Measurements from ENCODE around the gene RPL38. TPM values are rescaled to one million over a fixed set of nuclear protein-coding genes. Genes with fewer than 3 reads are reported as not detected.

Gene RPL38
- polyA plus RNA-seq, 1 of the 3 experiments (the other 2 are of a cell fraction), result 4,154 TPM

DNA sequence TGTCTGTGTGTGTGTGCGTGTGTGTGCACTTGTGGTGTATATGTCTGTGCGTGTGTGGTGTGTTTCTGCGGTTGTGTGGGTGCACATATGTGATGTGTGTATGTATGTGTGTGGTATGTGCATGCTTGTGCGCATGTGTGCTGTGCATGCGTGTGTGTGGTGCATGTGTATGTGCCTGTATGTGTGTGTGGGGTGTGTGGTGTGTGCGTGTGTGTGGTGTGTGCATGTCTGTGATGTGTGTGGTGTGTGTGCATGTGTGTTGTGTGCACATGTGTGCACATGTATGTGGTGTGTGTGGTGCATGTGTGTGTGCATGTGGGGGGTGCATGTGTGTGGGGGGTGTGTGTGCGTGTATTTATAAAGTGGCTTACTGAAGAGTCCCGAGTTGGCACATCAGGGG, 47.6 kb downstream of the RPL38 start:
- Histone ChIP-seq H3K4me3 (ENCODE audit: low read depth in 2 of 2, low read length in 1 of 2) (no peak overlapping the region), H4K20me1 (ENCODE audit: insufficient read depth) (no peaks in the 10 kb centered on the region), H3K27ac (ENCODE audit: low read depth in 2 of 2, low read length in 1 of 2) (no peak overlapping the region), H3K9me3 (no peaks in the 10 kb centered on the region), H3K9ac (no peak overlapping the region), H3K4me1 (ENCODE audit: control insufficient read depth in 1 of 2, insufficient read depth in 2 of 2, low read depth in 1 of 2, low read length in 1 of 2) (peaks cover 0 to under 1% of the 10 kb centered on the region in 2 experiments; a peak in 1 of 4 replicates), H3K27me3 (ENCODE audit: insufficient read depth) (no peaks in the 10 kb centered on the region), H3K4me2 (no peak overlapping the region), H3K79me2 (ENCODE audit: insufficient read depth) (no peaks in the 10 kb centered on the region), H3K36me3 (replicated peaks in 1 of 2; ENCODE audit: control insufficient read depth in 1 of 2, insufficient read depth in 2 of 2, low read length in 1 of 2) (no peaks in the 10 kb centered on the region), H3F3A (replicated peaks; ENCODE audit: insufficient read depth) (no peaks in the 10 kb centered on the region), H2AFZ (ENCODE audit: low read depth) (no peak overlapping the region), H3K9me2 (no peaks in the 10 kb centered on the region)
- WGBS (ENCODE audit: low lambda C conversion rate), result 86% methylated on average over 8 of the region's 8 CpGs
- TF ChIP-seq MXI1 (IDR thresholded peaks at IDR 0.05; ENCODE audit: low read depth, low read length), result no peak
- TF ChIP-seq RXRA (IDR thresholded peaks at IDR 0.05; ENCODE audit: borderline replicate concordance, low read depth), result no peak
- TF ChIP-seq, protein P1, sequence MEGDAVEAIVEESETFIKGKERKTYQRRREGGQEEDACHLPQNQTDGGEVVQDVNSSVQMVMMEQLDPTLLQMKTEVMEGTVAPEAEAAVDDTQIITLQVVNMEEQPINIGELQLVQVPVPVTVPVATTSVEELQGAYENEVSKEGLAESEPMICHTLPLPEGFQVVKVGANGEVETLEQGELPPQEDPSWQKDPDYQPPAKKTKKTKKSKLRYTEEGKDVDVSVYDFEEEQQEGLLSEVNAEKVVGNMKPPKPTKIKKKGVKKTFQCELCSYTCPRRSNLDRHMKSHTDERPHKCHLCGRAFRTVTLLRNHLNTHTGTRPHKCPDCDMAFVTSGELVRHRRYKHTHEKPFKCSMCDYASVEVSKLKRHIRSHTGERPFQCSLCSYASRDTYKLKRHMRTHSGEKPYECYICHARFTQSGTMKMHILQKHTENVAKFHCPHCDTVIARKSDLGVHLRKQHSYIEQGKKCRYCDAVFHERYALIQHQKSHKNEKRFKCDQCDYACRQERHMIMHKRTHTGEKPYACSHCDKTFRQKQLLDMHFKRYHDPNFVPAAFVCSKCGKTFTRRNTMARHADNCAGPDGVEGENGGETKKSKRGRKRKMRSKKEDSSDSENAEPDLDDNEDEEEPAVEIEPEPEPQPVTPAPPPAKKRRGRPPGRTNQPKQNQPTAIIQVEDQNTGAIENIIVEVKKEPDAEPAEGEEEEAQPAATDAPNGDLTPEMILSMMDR (IDR thresholded peaks at IDR 0.05), result no peak
- no peak for TF ChIP-seq CHD2 (IDR thresholded peaks at IDR 0.05; ENCODE audit: low read length, partially characterized antibody)
- TF ChIP-seq TEAD4 (IDR thresholded peaks at IDR 0.05; ENCODE audit: borderline replicate concordance, insufficient read depth), result no peak
- no peak for TF ChIP-seq TCF12 (IDR thresholded peaks at IDR 0.05)
- no peak for TF ChIP-seq EZH2phosphoT487 (IDR thresholded peaks at IDR 0.05; ENCODE audit: borderline replicate concordance, low read depth)
- TF ChIP-seq, protein P2, sequence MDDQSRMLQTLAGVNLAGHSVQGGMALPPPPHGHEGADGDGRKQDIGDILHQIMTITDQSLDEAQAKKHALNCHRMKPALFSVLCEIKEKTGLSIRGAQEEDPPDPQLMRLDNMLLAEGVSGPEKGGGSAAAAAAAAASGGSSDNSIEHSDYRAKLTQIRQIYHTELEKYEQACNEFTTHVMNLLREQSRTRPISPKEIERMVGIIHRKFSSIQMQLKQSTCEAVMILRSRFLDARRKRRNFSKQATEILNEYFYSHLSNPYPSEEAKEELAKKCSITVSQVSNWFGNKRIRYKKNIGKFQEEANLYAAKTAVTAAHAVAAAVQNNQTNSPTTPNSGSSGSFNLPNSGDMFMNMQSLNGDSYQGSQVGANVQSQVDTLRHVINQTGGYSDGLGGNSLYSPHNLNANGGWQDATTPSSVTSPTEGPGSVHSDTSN (IDR thresholded peaks at IDR 0.05), result no peak
- TF ChIP-seq JUND (IDR thresholded peaks at IDR 0.05), result no peak
- TF ChIP-seq RCOR1 (IDR thresholded peaks at IDR 0.05; ENCODE audit: low read length), result no peak
- no peak for TF ChIP-seq EP300 (IDR thresholded peaks at IDR 0.05; ENCODE audit: borderline replicate concordance in 1 of 2, low read depth in 1 of 2, low read length in 1 of 2)
- TF ChIP-seq POLR2AphosphoS5 (IDR thresholded peaks at IDR 0.05; ENCODE audit: low read depth, low read length), result no peak
- no peak for TF ChIP-seq TAF1 (IDR thresholded peaks at IDR 0.05; ENCODE audit: borderline replicate concordance, low read depth, low read length)
- no peak for TF ChIP-seq SIN3A (IDR thresholded peaks at IDR 0.05; ENCODE audit: borderline replicate concordance, low read depth, low read length)
- TF ChIP-seq MAX (IDR thresholded peaks at IDR 0.05; ENCODE audit: low read depth), result no peak
- DNase-seq, result no peak
- POLR2A ChIA-PET, result interaction anchor here (1.2 kb wide), 1 partner anchor 10 kb away, joined by 3 read pairs; no protein-coding TSS in a partner anchor
- CTCF ChIA-PET, result interaction anchor here (1.5 to 2.1 kb wide), 3 partner anchors 13 to 53 kb away, joined by 3 to 6 read pairs (median 4); no protein-coding TSS in a partner anchor

DNA sequence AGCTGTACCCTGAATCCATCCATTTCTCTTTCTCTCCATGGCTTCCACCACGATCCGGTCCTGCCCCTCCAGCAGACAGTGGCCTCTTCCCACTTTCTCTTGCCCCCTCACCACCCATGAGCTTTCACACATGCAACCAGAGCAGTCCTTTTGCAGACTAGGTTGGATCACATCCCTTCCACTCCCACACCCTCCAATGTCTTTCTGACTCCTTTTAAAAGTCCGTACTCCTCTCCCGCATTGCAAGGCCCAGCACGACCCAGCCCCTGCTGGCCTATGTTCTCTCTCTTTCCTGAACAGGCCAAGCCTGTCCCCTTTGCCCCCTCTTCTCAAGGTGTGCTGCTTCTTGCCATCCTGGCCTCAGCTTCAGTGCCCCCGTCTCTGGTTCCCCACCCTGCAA, 48.1 kb downstream of the RPL38 start:
- CTCF ChIA-PET, result interaction anchor here (1.0 to 2.1 kb wide), 5 partner anchors 13 to 52 kb away, joined by 3 to 6 read pairs (median 3); no protein-coding TSS in a partner anchor
- Histone ChIP-seq H4K20me1 (ENCODE audit: insufficient read depth) (no peaks in the 10 kb centered on the region), H2AFZ (ENCODE audit: low read depth) (no peak overlapping the region), H3F3A (replicated peaks; ENCODE audit: insufficient read depth) (no peaks in the 10 kb centered on the region), H3K9ac (no peak overlapping the region), H3K27me3 (ENCODE audit: insufficient read depth) (no peaks in the 10 kb centered on the region), H3K4me3 (ENCODE audit: low read depth in 2 of 2, low read length in 1 of 2) (no peak overlapping the region), H3K79me2 (ENCODE audit: insufficient read depth) (no peaks in the 10 kb centered on the region), H3K27ac (ENCODE audit: low read depth in 2 of 2, low read length in 1 of 2) (no peak overlapping the region), H3K4me1 (ENCODE audit: control insufficient read depth in 1 of 2, insufficient read depth in 2 of 2, low read depth in 1 of 2, low read length in 1 of 2) (no peaks in the 10 kb centered on the region; a peak in 1 of 4 replicates), H3K4me2 (no peak overlapping the region), H3K9me3 (no peaks in the 10 kb centered on the region), H3K36me3 (replicated peaks in 1 of 2; ENCODE audit: control insufficient read depth in 1 of 2, insufficient read depth in 2 of 2, low read length in 1 of 2) (no peaks in the 10 kb centered on the region), H3K9me2 (no peaks in the 10 kb centered on the region)
- DNase-seq, result no peak
- WGBS (ENCODE audit: low lambda C conversion rate), result 83% methylated on average over 6 of the region's 6 CpGs
- POLR2A ChIA-PET, result interaction anchor here (1.2 kb wide), 1 partner anchor 9 kb away, joined by 3 read pairs; no protein-coding TSS in a partner anchor
- TF ChIP-seq, protein P3, sequence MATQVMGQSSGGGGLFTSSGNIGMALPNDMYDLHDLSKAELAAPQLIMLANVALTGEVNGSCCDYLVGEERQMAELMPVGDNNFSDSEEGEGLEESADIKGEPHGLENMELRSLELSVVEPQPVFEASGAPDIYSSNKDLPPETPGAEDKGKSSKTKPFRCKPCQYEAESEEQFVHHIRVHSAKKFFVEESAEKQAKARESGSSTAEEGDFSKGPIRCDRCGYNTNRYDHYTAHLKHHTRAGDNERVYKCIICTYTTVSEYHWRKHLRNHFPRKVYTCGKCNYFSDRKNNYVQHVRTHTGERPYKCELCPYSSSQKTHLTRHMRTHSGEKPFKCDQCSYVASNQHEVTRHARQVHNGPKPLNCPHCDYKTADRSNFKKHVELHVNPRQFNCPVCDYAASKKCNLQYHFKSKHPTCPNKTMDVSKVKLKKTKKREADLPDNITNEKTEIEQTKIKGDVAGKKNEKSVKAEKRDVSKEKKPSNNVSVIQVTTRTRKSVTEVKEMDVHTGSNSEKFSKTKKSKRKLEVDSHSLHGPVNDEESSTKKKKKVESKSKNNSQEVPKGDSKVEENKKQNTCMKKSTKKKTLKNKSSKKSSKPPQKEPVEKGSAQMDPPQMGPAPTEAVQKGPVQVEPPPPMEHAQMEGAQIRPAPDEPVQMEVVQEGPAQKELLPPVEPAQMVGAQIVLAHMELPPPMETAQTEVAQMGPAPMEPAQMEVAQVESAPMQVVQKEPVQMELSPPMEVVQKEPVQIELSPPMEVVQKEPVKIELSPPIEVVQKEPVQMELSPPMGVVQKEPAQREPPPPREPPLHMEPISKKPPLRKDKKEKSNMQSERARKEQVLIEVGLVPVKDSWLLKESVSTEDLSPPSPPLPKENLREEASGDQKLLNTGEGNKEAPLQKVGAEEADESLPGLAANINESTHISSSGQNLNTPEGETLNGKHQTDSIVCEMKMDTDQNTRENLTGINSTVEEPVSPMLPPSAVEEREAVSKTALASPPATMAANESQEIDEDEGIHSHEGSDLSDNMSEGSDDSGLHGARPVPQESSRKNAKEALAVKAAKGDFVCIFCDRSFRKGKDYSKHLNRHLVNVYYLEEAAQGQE (IDR thresholded peaks at IDR 0.05; ENCODE audit: low read depth, low read length), result no peak
- TF ChIP-seq USF2 (IDR thresholded peaks at IDR 0.05; ENCODE audit: borderline replicate concordance, low read depth, low read length) (no peak), JUND (IDR thresholded peaks at IDR 0.05) (no peak), CHD2 (IDR thresholded peaks at IDR 0.05; ENCODE audit: low read length, partially characterized antibody) (no peak), GATA2 (CRISPR knock-in tag; IDR thresholded peaks at IDR 0.05) (no peak)
- TF ChIP-seq, protein P4, sequence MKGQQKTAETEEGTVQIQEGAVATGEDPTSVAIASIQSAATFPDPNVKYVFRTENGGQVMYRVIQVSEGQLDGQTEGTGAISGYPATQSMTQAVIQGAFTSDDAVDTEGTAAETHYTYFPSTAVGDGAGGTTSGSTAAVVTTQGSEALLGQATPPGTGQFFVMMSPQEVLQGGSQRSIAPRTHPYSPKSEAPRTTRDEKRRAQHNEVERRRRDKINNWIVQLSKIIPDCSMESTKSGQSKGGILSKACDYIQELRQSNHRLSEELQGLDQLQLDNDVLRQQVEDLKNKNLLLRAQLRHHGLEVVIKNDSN (IDR thresholded peaks at IDR 0.05; ENCODE audit: borderline replicate concordance, low read depth), result no peak

Data from SK-N-SH (cell line).